Renal cortex interstitium (tissue), 11 donors: ENCODE measurements around the gene ATP10A. TPM values are rescaled to one million over a fixed set of nuclear protein-coding genes. Genes with fewer than 3 reads are reported as not detected.
"Not testable (repeated sequence)": the region's sequence is repeated elsewhere in the genome, so short reads cannot be mapped to it uniquely, and the experiment has no call there.

Experiments used
- DNase-seq, 11 donors: peaks; one replicate each; pipeline ENCODE4 v3.0.0-alpha.2; 2013; ENCODE audit warnings: low read depth in 9 of 11, low spot score in 4 of 11; ENCODE audit errors: extremely low read depth in 1 of 11
- polyA plus RNA-seq, 3 donors: library from polyadenylated mRNA; unstranded; fragments of 120-200 nt; gene quantifications; one replicate each; pipeline ENCODE4 v1.2.1, GENCODE V29; 2013; ENCODE audit not compliant: insufficient read length in 3 of 3

The ATP10A gene
- polyA plus RNA-seq, 3 donors = 2.1 to 5.3 (median 2.9) TPM

DNA sequence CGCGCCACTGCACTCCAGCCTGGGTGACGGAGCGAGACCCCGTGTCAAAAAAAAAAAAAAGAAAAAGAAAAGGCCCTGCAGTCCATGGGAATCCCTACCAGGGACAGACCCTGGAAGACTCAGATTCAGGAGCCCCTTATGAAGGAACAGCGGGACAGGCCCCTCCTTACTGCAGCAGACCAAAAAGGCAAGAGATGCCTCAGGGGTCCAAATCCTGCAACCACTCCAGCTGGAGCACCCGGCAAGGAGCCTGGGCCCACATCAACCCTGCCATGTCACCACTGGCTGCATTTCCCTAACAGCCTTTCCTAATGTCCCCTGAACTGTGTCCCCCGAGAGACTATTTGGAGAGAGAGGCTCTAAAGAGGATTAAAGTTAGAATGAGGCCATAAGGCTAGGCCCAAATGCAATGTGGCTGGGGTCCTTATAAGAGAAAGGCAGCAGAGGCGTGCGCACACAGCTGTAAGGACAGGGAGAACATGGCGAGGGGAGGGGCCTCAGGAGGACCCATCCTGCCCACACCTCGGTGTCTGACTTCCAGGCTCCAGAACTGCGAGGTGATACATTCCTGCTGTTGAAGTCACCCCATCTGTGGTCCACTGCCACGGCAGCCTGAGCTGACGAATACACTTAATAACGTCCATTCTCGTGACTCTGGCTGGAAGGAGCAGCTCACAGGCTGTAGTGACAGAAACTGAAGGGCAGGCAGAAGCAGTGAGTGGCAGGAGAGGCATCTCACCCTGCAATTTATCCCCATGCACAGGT is 78.1 kb downstream of the ATP10A start:
- DNase-seq = no peak

DNA sequence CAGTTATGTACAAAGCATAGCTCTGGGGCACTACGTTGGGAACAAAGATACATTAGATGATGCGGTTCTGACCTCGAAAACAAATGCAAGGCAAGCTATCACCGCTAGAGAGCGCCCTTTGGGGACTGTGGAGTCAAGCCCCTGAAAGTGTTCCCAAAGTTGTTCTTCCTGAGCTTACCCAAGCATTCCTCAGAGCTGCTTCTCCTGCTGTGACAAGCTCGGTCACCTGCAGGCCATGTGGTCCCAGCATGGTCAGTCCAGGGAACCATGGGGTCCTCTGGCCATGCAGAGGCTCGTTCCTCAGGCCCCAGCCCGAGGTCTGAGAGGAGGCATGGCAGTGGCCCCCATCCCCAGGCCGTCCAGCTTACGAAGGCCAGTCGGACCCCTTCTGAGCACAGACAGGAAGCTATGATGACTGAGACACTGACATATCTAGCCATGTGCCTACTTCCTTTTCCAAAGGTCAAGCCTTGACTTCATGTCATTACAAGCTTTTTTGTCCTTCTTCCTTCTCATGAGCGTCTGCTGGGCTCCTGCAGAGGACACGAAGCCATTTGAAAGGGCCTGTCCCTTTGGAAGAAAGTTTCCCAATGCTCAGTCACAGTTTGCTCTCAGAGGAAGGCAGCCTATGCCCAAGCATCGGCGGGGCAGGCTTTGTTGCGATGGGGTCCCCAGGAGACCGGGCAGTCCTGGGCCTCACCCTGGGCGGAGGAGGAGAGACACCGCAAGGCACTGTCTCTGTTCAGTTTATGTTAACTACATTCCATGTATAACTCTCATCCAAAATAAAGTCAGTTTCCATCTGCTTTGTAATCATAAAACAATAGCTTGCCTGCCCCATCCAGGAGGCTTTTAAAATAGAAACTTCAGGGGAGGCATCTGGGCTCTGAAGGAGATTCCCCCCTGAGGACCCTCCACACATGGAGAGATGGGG is 79.3 kb downstream of the ATP10A start:
- no peak for DNase-seq

DNA sequence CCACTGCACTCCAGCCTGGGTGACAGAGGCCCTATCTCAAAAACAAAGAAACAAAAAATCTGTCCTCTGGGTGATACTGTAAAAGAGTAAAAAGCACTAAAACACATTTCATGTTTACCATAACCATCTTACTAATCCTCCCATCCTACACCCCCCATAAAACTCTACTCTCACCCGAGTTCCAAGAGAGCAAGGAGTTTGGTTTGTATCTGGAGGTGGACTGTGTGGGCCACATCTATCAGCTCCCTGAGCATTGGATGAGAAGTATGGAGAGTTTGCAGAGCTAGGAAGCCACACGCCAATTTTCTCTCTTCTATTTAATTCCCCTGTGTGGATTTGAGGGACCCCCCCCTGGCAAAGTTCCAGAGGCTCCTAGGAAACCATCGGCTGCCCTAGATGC is 80.0 kb downstream of the ATP10A start:
- DNase-seq = no peak

GRCh38 chr15:25780479-25781255 is 82.5 kb downstream of the ATP10A start:
- DNase-seq = no peak

DNA sequence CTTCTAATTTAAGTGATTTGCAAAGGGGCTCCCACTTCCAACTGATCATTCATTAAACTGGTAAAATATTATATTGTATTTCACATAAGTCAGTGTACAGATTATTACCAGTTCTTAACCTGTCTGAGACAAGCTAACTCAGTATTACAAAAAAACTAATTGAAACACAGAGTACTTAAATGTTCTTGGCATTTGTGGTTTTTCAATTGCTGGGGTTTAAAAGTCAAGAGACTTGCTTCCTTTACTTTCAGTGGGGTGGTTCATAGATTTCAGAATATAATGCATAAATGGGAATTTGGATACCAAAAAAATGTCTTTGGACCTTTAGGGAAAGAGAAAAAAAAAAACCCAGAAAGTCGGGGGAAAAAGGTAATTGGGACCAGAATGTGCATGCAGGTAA is 85.0 kb downstream of the ATP10A start:
- DNase-seq = no peak

- no peak for DNase-seq
These were observed 86.1 kb downstream of the ATP10A start for GRCh38 chr15:25777037-25777436.

GRCh38 chr15:25776071-25776746 is 86.9 kb downstream of the ATP10A start:
- DNase-seq = no peak

GRCh38 chr15:25775317-25775912 is 87.7 kb downstream of the ATP10A start:
- DNase-seq = no peak

DNA sequence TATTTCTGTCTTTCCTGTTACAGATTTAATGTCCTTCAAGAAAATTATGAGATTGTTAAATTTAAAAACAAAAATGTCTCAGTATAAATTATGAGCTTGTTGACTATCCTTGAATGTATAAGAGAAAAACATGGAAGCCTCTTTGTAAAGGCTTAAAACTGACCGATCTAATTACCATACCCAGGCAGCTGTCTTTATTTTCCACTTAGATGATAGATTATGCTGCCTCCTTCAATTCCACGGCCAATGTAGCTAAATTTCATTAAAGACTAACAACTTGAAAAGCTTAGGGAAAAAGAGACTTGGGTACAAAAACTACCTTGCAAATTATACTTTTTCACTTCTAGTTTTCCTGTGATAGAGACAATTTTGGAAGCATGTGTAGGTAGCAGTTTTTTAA is 88.3 kb downstream of the ATP10A start:
- DNase-seq = no peak

GRCh38 chr15:25773248-25773647 is 89.9 kb downstream of the ATP10A start:
- no peak for DNase-seq

GRCh38 chr15:25772500-25772899 is 90.6 kb downstream of the ATP10A start:
- no peak for DNase-seq

DNA sequence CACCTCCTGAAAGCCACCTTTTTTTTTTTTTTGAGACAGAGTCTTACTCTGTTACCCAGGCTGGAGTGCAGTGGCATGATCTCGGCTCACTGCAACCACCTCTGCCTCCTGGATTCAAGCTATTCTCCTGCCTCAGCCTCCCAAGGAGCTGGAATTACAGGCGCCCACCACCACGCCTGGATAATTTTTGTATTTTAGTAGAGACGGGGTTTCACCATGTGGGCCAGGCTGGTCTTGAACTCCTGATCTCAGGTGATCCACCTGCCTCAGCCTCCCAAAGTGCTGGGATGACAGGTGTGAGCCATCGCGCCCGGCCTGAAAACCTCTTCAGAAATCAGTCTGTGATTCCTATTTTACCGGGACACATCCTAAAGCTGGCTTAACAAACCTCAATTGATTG is 91.4 kb downstream of the ATP10A start:
- not testable (repeated sequence) for DNase-seq

DNA sequence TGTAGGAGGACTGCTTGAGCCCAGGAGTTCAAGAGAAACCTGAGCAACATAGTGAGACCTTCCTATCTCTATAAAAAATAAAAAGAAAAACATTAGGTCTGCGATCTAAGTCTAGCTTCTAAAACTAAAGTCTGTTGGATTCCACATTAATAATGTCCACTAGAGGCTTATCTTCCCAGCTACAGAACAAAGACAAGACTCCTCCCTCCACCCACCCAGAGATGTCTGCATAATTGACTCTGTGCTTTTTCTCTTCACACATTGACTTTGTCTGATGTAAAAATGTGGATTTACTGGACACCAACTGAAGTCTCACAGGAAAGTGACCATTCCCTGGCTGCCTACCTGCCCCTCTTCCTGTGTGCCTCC is 91.8 kb downstream of the ATP10A start:
- no peak for DNase-seq

- DNase-seq = no peak
These were observed 92.3 kb downstream of the ATP10A start for GRCh38 chr15:25770618-25771337.

DNA sequence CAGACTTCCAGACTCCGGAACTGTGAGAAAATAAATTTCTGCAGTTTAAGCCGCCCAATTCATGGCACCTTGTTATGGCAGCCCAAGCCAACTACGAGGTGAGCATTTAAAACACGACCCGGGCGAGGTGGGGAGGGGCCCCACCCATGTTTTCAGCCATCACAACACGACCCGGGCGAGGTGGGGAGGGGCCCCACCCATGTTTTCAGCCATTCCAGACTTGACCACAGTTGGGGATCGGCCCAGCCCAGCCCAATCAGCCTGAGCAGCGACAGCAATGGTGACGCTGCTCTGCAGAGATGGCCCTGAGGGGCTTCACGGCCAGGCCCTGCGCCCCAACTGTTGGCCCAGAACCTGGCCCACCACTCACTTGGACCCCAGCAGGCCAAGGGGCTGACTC is 93.1 kb downstream of the ATP10A start:
- no peak for DNase-seq

DNA sequence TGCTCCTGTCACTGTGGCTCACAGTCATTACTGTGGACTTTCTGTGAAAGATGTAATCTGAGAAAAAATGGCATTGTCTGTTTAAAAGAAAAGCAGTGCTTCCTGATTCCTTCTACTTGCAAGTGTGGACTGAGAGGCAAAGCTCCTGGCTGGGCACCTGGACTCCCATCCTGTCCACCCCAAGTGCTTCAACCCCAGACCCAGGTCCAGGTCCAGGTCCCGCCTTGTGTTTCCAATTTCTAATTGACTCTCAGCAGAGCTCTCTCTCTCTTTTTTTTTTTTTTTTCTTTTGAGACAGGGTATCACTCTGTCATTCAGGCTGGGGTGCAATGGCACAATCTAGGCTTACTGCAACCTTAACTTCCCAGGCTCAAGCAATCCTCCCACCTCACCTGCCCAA is 94.9 kb downstream of the ATP10A start:
- no peak for DNase-seq

- DNase-seq = no peak
These were observed 95.6 kb downstream of the ATP10A start for GRCh38 chr15:25767356-25768151.
